ENCODE data around the gene GKN2. TPM values are rescaled to one million over a fixed set of nuclear protein-coding genes. Genes with fewer than 3 reads are reported as not detected.

GKN2 gene, protein sequence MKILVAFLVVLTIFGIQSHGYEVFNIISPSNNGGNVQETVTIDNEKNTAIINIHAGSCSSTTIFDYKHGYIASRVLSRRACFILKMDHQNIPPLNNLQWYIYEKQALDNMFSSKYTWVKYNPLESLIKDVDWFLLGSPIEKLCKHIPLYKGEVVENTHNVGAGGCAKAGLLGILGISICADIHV
- not detected for total RNA-seq

GRCh38 chr2:68952887-68953521 is at the start of gene GKN2:
Gene GKN2, minus strand, starts transcription at chr2:68952893. Its CDS starts 32 bp downstream, at chr2:68952861.
- Mint-ChIP-seq H3K27ac (no peak within 1 kb of the TSS), H3K4me1 (no peaks in the 10 kb centered on the region), H3K27me3 (peaks cover 36% of the 10 kb centered on the region), H3K36me3 (ENCODE audit: low read depth) (no peaks in the 10 kb centered on the region), H3K9me3 (no peaks in the 10 kb centered on the region), H3K4me3 (no peak within 1 kb of the TSS)
- ChIA-PET POLR2A (no interaction called here), CTCF (interaction anchor here (1.1 kb wide), 1 partner anchor 9 kb away, joined by 3 read pairs; no protein-coding TSS in a partner anchor)
- no peak for DNase-seq

GRCh38 chr2:69001879-69002278 is 49.2 kb upstream of the GKN2 start:
- Mint-ChIP-seq H3K27ac (no peak overlapping the region), H3K27me3 (peaks cover 50% of the 10 kb centered on the region), H3K9me3 (peaks cover 3% of the 10 kb centered on the region), H3K4me1 (no peaks in the 10 kb centered on the region), H3K4me3 (no peak overlapping the region), H3K36me3 (ENCODE audit: low read depth) (no peaks in the 10 kb centered on the region)
- DNase-seq = no peak
- POLR2A ChIA-PET = no interaction called here
- CTCF ChIA-PET = interaction anchor here (0.7 kb wide), 1 partner anchor 21 kb away, joined by 4 read pairs; no protein-coding TSS in a partner anchor

- POLR2A ChIA-PET = no interaction called here
- Mint-ChIP-seq H3K36me3 (ENCODE audit: low read depth) (no peaks in the 10 kb centered on the region), H3K9me3 (peaks cover 3% of the 10 kb centered on the region), H3K27me3 (peaks cover 39% of the 10 kb centered on the region), H3K27ac (no peak overlapping the region), H3K4me1 (no peaks in the 10 kb centered on the region), H3K4me3 (no peak overlapping the region)
- CTCF ChIA-PET = interaction anchor here (0.7 kb wide), 1 partner anchor 15 kb away, joined by 3 read pairs; no protein-coding TSS in a partner anchor
- no peak for DNase-seq
Measured at GRCh38 chr2:68997401-68997800, 44.7 kb upstream of the GKN2 start.

DNA sequence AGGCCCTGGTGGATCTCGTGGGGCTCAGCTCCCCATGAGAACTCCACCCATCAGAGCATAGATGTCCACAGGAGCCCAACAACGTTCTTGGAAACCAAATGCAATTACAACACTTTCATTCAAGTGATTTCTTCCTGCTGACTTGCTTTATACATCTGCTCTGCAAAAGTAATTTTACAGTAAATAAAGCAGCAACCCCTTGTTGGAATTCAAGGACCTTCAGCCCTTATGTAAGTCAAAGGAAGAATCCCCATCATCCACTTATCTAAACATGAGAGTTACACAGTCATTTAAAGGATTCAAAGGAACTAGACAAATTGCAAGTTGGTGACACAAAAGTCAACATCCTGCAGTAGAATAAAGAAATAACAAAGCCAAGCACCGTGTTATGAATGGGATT is 43.2 kb upstream of the GKN2 start:
- H3K27ac Mint-ChIP-seq = no peak overlapping the region
- ChIA-PET POLR2A (no interaction called here), CTCF (no interaction called here)
- H3K9me3 Mint-ChIP-seq = no peaks in the 10 kb centered on the region
- H3K4me3 Mint-ChIP-seq = no peak overlapping the region
- DNase-seq = no peak
- peaks cover 33% of the 10 kb centered on the region for H3K27me3 Mint-ChIP-seq
- H3K36me3 Mint-ChIP-seq (ENCODE audit: low read depth) = no peaks in the 10 kb centered on the region
- no peaks in the 10 kb centered on the region for H3K4me1 Mint-ChIP-seq

- Mint-ChIP-seq H3K27me3 (peaks cover 31% of the 10 kb centered on the region), H3K9me3 (no peaks in the 10 kb centered on the region), H3K27ac (no peak overlapping the region), H3K36me3 (ENCODE audit: low read depth) (no peaks in the 10 kb centered on the region), H3K4me3 (no peak overlapping the region), H3K4me1 (no peaks in the 10 kb centered on the region)
- ChIA-PET POLR2A (no interaction called here), CTCF (no interaction called here)
- DNase-seq = no peak
Measured at GRCh38 chr2:68994864-68995263, 42.2 kb upstream of the GKN2 start.

DNA sequence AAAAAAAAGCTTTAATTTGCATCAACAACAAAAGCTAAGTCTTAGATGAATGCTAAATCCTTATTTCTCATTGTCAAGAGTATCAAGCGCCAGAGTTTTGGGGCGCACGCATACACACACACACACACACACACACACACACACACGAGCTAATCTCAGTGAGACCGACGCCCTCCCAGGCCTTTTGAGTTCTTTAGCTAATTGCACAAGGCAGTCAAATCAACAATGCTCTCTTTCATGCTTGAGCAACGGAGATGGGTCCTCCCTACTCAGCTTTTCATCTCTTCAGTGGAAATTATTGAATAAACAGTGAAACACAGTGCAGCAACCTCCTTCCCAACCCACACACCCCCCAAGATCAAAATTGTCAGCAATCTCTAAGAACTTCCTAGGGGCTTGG is 41.0 kb upstream of the GKN2 start:
- Mint-ChIP-seq H3K27ac (no peak overlapping the region), H3K4me3 (no peak overlapping the region), H3K4me1 (no peaks in the 10 kb centered on the region), H3K9me3 (no peaks in the 10 kb centered on the region), H3K36me3 (ENCODE audit: low read depth) (no peaks in the 10 kb centered on the region), H3K27me3 (peaks cover 39% of the 10 kb centered on the region)
- no peak for DNase-seq
- ChIA-PET POLR2A (no interaction called here), CTCF (interaction anchor here (0.6 to 1.2 kb wide), 4 partner anchors 17 to 219 kb away, joined by 3 to 4 read pairs (median 3); no protein-coding TSS in a partner anchor)

- Mint-ChIP-seq H3K36me3 (ENCODE audit: low read depth) (no peaks in the 10 kb centered on the region), H3K27ac (no peak overlapping the region), H3K4me1 (no peaks in the 10 kb centered on the region), H3K9me3 (no peaks in the 10 kb centered on the region), H3K4me3 (no peak overlapping the region), H3K27me3 (peaks cover 34% of the 10 kb centered on the region)
- ChIA-PET CTCF (no interaction called here), POLR2A (no interaction called here)
- no peak for DNase-seq
Measured at GRCh38 chr2:68992933-68993332, 40.2 kb upstream of the GKN2 start.

GRCh38 chr2:68992341-68992740 is 39.6 kb upstream of the GKN2 start:
- no peaks in the 10 kb centered on the region for H3K9me3 Mint-ChIP-seq
- H3K4me3 Mint-ChIP-seq = no peak overlapping the region
- no peaks in the 10 kb centered on the region for H3K4me1 Mint-ChIP-seq
- H3K27ac Mint-ChIP-seq = no peak overlapping the region
- H3K27me3 Mint-ChIP-seq = peaks cover 34% of the 10 kb centered on the region
- no peaks in the 10 kb centered on the region for H3K36me3 Mint-ChIP-seq (ENCODE audit: low read depth)
- CTCF ChIA-PET = no interaction called here
- POLR2A ChIA-PET = no interaction called here
- DNase-seq = no peak

- no peaks in the 10 kb centered on the region for H3K9me3 Mint-ChIP-seq
- CTCF ChIA-PET = no interaction called here
- POLR2A ChIA-PET = no interaction called here
- H3K27me3 Mint-ChIP-seq = peaks cover 33% of the 10 kb centered on the region
- DNase-seq = no peak
- H3K4me3 Mint-ChIP-seq = no peak overlapping the region
- H3K4me1 Mint-ChIP-seq = no peaks in the 10 kb centered on the region
- H3K27ac Mint-ChIP-seq = no peak overlapping the region
- H3K36me3 Mint-ChIP-seq (ENCODE audit: low read depth) = no peaks in the 10 kb centered on the region
Measured at GRCh38 chr2:68989035-68989434, 36.3 kb upstream of the GKN2 start.

GRCh38 chr2:68987021-68987503 is 34.4 kb upstream of the GKN2 start:
- CTCF ChIA-PET = no interaction called here
- H3K4me3 Mint-ChIP-seq = no peak overlapping the region
- no peaks in the 10 kb centered on the region for H3K9me3 Mint-ChIP-seq
- no peaks in the 10 kb centered on the region for H3K36me3 Mint-ChIP-seq (ENCODE audit: low read depth)
- DNase-seq = no peak
- POLR2A ChIA-PET = no interaction called here
- no peak overlapping the region for H3K27ac Mint-ChIP-seq
- no peaks in the 10 kb centered on the region for H3K4me1 Mint-ChIP-seq
- peaks cover 28% of the 10 kb centered on the region for H3K27me3 Mint-ChIP-seq

DNA sequence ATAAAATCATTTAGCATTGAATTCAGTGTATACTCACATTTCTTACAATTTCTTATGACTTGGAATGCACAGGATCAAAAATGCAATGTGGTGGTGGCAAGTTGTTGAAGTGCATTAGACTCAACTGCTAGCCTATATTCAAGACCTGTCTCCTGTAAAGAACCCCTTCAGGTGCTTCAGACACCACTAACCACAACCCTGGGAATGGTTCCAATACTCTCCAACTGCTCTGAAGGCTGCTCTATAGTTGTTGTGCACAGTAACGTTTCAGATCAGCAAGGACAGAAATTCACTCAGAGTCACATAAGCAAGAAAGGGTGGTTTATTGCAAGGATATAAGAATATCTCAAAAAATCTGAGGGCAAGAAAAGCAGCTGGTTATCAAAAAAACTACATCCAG is 28.3 kb upstream of the GKN2 start:
- no peak overlapping the region for H3K4me3 Mint-ChIP-seq
- ChIA-PET POLR2A (no interaction called here), CTCF (interaction anchor here (0.6 kb wide), 1 partner anchor 21 kb away, joined by 4 read pairs; no protein-coding TSS in a partner anchor)
- H3K27me3 Mint-ChIP-seq = peaks cover 41% of the 10 kb centered on the region
- no peaks in the 10 kb centered on the region for H3K9me3 Mint-ChIP-seq
- H3K36me3 Mint-ChIP-seq (ENCODE audit: low read depth) = no peaks in the 10 kb centered on the region
- H3K4me1 Mint-ChIP-seq = no peaks in the 10 kb centered on the region
- no peak for DNase-seq
- H3K27ac Mint-ChIP-seq = no peak overlapping the region

DNA sequence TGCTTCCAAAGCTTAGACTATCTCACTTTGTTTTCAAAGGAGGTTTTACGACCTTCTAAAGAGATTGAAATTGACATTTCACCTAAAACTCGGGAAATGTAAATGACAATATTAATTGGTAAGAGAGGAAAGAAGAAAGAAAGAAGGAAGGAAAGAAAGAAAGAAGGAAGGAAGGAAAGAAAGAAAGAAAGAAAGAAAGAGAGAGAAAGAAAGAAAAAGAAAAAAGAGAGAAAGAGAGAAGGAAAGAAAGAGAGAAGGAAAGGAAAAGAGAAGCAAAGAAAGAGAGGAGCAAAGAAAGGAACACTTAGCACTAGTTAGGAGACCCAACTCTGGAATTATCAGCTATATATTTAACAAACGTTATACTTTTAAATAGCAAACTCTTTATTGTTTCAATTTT is 25.4 kb upstream of the GKN2 start:
- Mint-ChIP-seq H3K27ac (no peak overlapping the region), H3K9me3 (no peaks in the 10 kb centered on the region), H3K4me3 (no peak overlapping the region), H3K27me3 (peaks cover 53% of the 10 kb centered on the region), H3K36me3 (ENCODE audit: low read depth) (no peaks in the 10 kb centered on the region), H3K4me1 (no peaks in the 10 kb centered on the region)
- POLR2A ChIA-PET = no interaction called here
- CTCF ChIA-PET = no interaction called here
- DNase-seq = no peak

GRCh38 chr2:68977453-68977852 is 24.8 kb upstream of the GKN2 start:
- H3K36me3 Mint-ChIP-seq (ENCODE audit: low read depth) = no peaks in the 10 kb centered on the region
- no peak for DNase-seq
- no peak overlapping the region for H3K27ac Mint-ChIP-seq
- ChIA-PET POLR2A (no interaction called here), CTCF (no interaction called here)
- no peaks in the 10 kb centered on the region for H3K4me1 Mint-ChIP-seq
- no peaks in the 10 kb centered on the region for H3K9me3 Mint-ChIP-seq
- peaks cover 53% of the 10 kb centered on the region for H3K27me3 Mint-ChIP-seq
- H3K4me3 Mint-ChIP-seq = no peak overlapping the region

- Mint-ChIP-seq H3K9me3 (no peaks in the 10 kb centered on the region), H3K27me3 (peaks cover 46% of the 10 kb centered on the region), H3K4me1 (no peaks in the 10 kb centered on the region), H3K4me3 (no peak overlapping the region), H3K27ac (no peak overlapping the region), H3K36me3 (ENCODE audit: low read depth) (no peaks in the 10 kb centered on the region)
- DNase-seq = no peak
- POLR2A ChIA-PET = interaction anchor here (0.6 kb wide), 1 partner anchor 10 kb away, joined by 4 read pairs; no protein-coding TSS in a partner anchor
- CTCF ChIA-PET = no interaction called here
Measured at GRCh38 chr2:68975844-68976243, 23.2 kb upstream of the GKN2 start.

All from activated CD4-positive, alpha-beta T cell treated with anti-CD3 and anti-CD28 coated beads, Interleukin-2, amount 10 ng/mL, durations not matched to agents 7 days and 5 days (primary cell).